Tongue (tissue), 2 donors: ENCODE data around the gene FOXR1. TPM values are rescaled to one million over a fixed set of nuclear protein-coding genes. Genes with fewer than 3 reads are reported as not detected.
"Not testable (repeated sequence)": the region's sequence is repeated elsewhere in the genome, so short reads cannot be mapped to it uniquely, and the experiment has no call there.

ENCODE experiments used
- DNase-seq: peaks from one replicate; pipeline ENCODE4 v3.0.0-alpha.2; 2015
- total RNA-seq: library from RNA; depleted of rRNA; stranded (reverse); fragments of >200 nt; gene quantifications from one replicate; pipeline ENCODE4 v1.2.3, GENCODE V29; 2014

The FOXR1 gene
- total RNA-seq, 1 donor from 2014 or later, result not detected

- DNase-seq, result peak; percentile 97
Observed at GRCh38 chr11:118997627-118998387, 26.2 kb downstream of the FOXR1 start, which contains the start of gene CENATAC. CENATAC (plus strand) TSS chr11:118998138; CDS start chr11:118998198, 60 bp downstream.

- DNase-seq, result no peak
Observed at GRCh38 chr11:118998388-118998717, 26.8 kb downstream of the FOXR1 start.

DNA sequence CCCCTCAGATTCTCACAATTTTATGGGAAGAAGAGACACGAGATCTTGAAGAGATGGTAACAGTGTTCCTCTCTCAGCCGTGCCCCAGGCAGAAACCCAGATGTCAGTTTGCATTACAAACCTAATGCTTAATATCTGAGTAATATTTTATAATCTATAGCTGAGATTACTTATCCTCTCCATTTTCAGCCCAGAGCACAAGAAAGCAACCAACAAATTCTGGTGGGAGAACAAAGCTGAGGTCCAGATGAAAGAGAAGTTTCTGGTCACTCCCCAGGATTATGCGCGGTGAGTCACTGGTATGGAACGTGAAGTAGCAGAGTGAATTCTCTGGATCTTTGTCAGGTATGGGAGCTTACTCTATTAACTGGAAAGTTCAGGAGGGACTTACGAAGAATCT is 27.3 kb downstream of the FOXR1 start:
- no peak for DNase-seq

GRCh38 chr11:119000906-119001305 is 29.3 kb downstream of the FOXR1 start:
- no peak for DNase-seq

- DNase-seq, result no peak
Observed at GRCh38 chr11:119006656-119007055, 35.1 kb downstream of the FOXR1 start.

DNA sequence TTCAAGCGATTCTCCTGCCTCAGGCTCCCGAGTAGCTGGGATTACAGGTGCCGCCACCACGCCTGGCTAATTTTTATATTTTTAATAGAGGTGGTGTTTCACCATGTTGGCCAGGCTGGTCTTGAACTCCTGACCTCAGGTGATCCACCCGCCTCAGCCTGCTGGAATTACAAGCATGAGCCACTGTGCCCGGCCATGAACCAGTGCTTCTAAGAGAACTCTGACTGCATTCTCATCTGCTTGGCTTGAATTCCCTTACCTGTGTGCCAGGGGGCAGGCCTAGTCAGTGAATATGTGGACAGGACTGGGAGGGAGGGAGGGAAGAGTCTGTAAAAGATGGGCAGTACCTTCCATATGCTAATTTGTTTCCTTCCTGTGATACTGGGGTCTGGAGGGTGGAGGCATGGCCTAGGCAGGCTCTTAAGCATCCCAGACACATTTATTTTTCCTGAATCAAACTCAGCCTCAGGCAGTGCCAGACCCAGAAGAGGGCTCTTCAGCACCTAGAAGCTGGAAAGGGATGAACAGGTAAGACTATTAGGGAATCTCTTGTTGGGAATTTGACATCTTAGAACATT is 40.0 kb downstream of the FOXR1 start:
- no peak for DNase-seq

DNA sequence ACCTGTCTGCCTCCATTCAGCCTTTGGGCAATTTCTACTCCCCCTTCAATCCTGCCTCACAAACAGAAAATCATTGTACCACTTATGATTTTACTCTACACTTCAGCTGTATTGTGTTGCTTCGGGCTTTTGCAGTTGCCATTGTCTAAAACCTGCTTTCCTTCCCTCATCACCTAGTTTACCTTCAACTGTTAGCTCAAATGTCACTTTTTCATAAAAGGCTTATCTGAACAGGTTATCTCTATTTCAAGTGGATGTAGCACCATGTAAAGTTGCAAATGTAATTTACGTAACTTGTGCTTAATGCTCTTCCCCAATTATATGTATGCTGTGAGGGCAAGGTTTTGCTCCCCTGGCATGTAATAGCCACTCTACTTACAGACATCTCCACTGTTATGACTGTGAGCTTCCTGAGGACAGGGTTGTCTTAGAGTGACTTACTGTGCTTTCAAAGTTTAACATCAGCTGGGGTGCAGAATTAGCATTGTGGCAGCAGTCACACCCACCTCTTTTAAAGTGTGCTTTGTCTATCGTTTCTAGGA is 41.1 kb downstream of the FOXR1 start:
- DNase-seq, result no peak

DNA sequence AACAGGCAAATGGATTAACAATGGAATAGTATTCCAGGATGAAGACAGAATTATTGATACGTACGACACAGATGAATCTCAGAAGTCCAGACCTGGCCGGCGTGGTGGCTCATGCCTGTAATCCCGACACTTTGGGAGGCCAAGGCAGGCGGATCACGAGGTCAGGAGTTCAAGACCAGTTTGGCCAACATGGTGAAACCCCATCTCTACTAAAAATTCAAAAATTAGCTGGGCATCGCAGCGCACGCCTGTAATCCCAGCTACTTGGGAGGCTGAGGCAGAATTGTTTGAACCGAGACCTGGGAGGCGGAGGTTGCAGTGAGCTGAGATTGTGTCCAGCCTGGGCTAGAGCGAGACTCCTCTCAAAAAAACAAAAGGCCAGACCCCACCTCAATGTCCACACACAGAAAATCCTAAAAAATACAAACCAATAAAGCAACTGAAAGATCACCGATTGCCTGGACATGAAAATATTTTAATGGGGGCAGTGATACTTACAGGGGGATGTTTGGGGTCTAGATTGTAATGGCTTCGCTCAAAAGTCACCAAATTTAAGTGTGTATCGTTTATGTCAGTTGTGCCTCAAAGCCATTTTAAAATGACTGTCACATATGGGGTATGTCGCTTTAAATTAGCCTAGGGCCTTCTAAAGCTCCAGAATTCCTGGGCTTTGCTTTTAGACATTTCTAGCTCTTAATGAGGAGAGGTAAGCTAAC is 42.8 kb downstream of the FOXR1 start:
- DNase-seq, result no peak

DNA sequence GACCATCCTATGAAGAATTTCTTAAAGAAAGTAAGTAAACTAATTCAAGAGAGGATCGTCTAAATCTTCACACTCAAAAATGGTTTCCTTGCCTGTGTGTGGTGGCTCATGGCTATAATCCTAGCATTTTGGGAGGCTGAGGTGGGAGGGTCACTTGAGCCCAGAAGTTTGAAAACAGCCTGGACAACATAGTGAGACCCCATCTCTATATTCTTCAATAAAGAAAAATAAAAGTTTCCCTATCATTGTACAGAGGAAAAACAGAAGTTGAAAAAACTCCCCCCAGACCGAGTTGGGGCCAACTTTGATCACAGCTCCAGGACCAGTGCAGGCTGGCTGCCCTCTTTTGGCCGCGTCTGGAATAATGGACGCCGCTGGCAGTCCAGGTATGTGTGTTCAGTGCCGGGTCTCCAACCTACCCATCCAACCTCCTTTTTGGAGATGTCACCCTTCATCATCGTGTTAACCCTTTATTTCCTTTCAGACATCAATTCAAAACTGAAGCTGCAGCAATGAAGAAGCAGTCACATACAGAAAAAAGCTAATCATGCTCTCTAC is 43.6 kb downstream of the FOXR1 start:
- no peak for DNase-seq

GRCh38 chr11:119016216-119017009 is 44.9 kb downstream of the FOXR1 start:
- no peak for DNase-seq

GRCh38 chr11:119017377-119017776 is 45.8 kb downstream of the FOXR1 start:
- not testable (repeated sequence) for DNase-seq

GRCh38 chr11:119018074-119018938 is 46.7 kb downstream of the FOXR1 start, which contains the start of the genes RPS25 and TRAPPC4:
RPS25 (minus strand) TSS chr11:119018343; CDS start chr11:119018284, 59 bp downstream.
TRAPPC4 (plus strand) TSS chr11:119018766; CDS start chr11:119018796, 30 bp downstream.
- DNase-seq, result peak; percentile 99

GRCh38 chr11:119019996-119020395 is 48.4 kb downstream of the FOXR1 start:
- DNase-seq, result no peak

GRCh38 chr11:119021631-119022030 is 50.1 kb downstream of the FOXR1 start:
- DNase-seq, result no peak

GRCh38 chr11:119023741-119024140 is 52.2 kb downstream of the FOXR1 start:
- no peak for DNase-seq

DNA sequence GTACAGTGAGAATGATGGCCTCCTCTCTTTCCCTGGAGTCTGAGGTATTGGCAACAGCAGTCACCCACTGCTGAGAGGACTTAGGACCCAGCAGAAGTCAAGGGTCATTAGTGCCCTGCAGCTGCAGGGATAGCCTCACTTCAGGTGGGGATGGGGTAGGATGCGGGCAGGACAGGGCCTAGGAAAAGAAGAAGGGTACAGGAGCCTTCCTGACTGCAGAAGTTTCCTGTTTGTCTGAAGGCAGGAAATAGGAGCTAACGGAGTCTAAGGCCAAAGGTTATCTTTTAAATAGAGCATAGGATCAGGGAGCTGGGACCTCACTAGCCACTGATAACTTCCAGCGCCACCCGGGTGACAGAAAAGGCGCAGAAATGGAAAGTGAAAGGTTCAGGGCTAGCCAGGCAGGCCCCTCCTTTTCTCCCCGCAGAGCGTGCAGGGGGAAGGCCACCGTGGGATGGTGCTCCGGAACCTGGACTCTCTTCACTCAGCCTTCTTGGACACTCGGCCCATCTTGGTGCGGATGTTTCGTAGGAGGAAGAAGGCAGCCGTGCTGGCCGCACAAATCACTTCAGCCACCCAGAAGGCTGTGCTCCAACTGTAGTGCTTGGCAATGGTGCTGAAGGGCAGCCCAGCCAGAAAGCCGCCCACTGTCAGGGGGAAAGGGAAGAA is 53.0 kb downstream of the FOXR1 start:
- DNase-seq, result no peak

DNA sequence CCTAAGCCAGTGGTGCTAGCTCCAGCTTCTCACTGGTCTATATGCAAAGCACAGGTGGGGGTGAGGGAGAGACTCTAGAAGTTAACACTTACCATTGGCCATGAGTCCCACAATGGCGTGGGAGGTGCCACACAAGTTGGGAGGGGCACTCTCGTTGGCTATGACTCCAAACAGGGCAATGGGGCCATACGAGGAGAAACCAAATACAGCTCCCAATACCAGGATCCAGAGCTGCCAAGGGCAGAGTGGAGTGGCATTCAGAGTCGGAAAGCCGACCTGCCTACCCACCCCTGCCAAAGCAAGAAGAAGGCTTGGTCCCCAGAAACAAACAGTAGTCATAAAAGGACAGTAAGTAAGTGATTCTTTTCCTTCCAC is 53.5 kb downstream of the FOXR1 start:
- DNase-seq, result no peak

DNA sequence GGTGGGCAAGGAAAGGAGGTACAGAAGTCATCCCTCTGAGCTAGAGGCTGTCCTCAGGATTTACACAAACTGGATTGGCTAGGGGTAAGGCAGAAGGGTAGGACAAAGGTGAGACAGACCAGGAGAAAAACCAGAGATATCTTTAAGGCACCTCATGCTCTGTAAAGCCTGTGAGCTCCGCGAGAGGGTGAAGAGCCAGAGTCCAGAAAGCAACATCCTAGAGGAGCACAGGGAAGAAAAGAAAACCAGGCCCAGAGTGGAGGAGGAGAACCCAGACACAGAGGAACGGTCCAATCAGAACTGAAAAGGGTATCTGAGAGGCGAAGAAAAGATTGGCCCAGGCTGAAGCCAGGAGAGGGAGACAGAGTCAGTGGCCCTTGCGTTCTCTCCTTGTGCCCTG is 54.0 kb downstream of the FOXR1 start:
- DNase-seq, result no peak

- DNase-seq, result no peak
Observed at GRCh38 chr11:119025978-119026766, 54.6 kb downstream of the FOXR1 start.
